GM12891 (cell line): Measurements from ENCODE around the gene DHRS7C.
"Not testable (repeated sequence)": the region's sequence is repeated elsewhere in the genome, so short reads cannot be mapped to it uniquely, and the experiment has no call there.

ENCODE experiments used
- DNase-seq: peaks from one replicate; pipeline ENCODE4 v3.0.0; 2011; ENCODE audit warnings: low spot score; ENCODE audit not compliant: insufficient read length
- FAIRE-seq: peaks from 2 replicates; lab custom pipeline; 2011; peaks lifted over from hg19 to GRCh38; lab: Jason Lieb, UNC
- PAX5 ChIP-seq: IDR thresholded peaks from 2 replicates; pipeline ENCODE4 v1.6.1; 2011; ENCODE audit warnings: low read length, moderate library complexity, mild to moderate bottlenecking; ENCODE audit not compliant: insufficient read depth, severe bottlenecking
- POLR2A ChIP-seq: IDR thresholded peaks from 2 replicates; pipeline ENCODE4 v1.6.1; 2011; ENCODE audit warnings: low read depth, low read length, control low read depth
- POLR2AphosphoS5 ChIP-seq: IDR thresholded peaks from 2 replicates; pipeline ENCODE4 v1.6.1; 2011; ENCODE audit warnings: low read depth, low read length, control low read depth
- POU2F2 ChIP-seq: IDR thresholded peaks from 2 replicates; pipeline ENCODE4 v1.6.1; 2011; ENCODE audit warnings: low read depth, mild to moderate bottlenecking, control low read depth, low read length, moderate library complexity
- SPI1 ChIP-seq: IDR thresholded peaks from 2 replicates; pipeline ENCODE4 v1.6.1; 2011; ENCODE audit warnings: low read depth, low read length, control low read depth
- TAF1 ChIP-seq: IDR thresholded peaks from 2 replicates; pipeline ENCODE4 v1.6.1; 2011; ENCODE audit warnings: low read depth, low read length, control low read depth

DHRS7C gene

GRCh38 chr17:9798008-9798407, 6.6 kb upstream of the DHRS7C start:
- DNase-seq (no peak), FAIRE-seq (no peak)
- TF ChIP-seq PAX5 (no peak), POLR2AphosphoS5 (no peak), TAF1 (no peak), POU2F2 (no peak), SPI1 (no peak), POLR2A (no peak)

GRCh38 chr17:9792181-9792840, 919 bp upstream of the DHRS7C start:
- FAIRE-seq (no peak), DNase-seq (no peak)
- TF ChIP-seq TAF1 (no peak), PAX5 (no peak), POU2F2 (no peak), POLR2AphosphoS5 (no peak)

- DNase-seq = no peak
- TF ChIP-seq TAF1 (no peak), SPI1 (no peak), POU2F2 (no peak), POLR2AphosphoS5 (no peak), POLR2A (no peak), PAX5 (no peak)
- FAIRE-seq = no peak
Observed at GRCh38 chr17:9790316-9790715, 1.1 kb downstream of the DHRS7C start.

- DNase-seq = no peak
- no peak for FAIRE-seq
Observed at GRCh38 chr17:9788601-9789000, 2.8 kb downstream of the DHRS7C start.

GRCh38 chr17:9784544-9784943, 6.8 kb downstream of the DHRS7C start:
- FAIRE-seq (no peak), DNase-seq (no peak)
- TF ChIP-seq SPI1 (no peak), POU2F2 (no peak), POLR2AphosphoS5 (no peak), POLR2A (no peak), TAF1 (no peak), PAX5 (no peak)

More at GRCh38 chr17:9788601-9789000, 2.8 kb downstream of the DHRS7C start:
- no peak for TF ChIP-seq TAF1
- TF ChIP-seq POU2F2 = no peak

GRCh38 chr17:9783465-9783864, 7.9 kb downstream of the DHRS7C start:
- not testable (repeated sequence) for DNase-seq, FAIRE-seq

- no peak for TF ChIP-seq POU2F2
- no peak for TF ChIP-seq POLR2AphosphoS5
- no peak for TF ChIP-seq SPI1
- TF ChIP-seq TAF1 = no peak
- no peak for TF ChIP-seq POLR2A
- FAIRE-seq (no peak), DNase-seq (no peak)
Observed at GRCh38 chr17:9783050-9783449, 8.3 kb downstream of the DHRS7C start.

GRCh38 chr17:9780552-9780951, 10.8 kb downstream of the DHRS7C start:
- FAIRE-seq = no peak
- TF ChIP-seq SPI1 (no peak), POLR2A (no peak), POU2F2 (no peak), PAX5 (no peak), TAF1 (no peak), POLR2AphosphoS5 (no peak)

GRCh38 chr17:9776911-9777310, 14.5 kb downstream of the DHRS7C start:
- FAIRE-seq (no peak), DNase-seq (no peak)
- TF ChIP-seq POU2F2 (no peak), PAX5 (no peak), TAF1 (no peak), POLR2A (no peak)

More at GRCh38 chr17:9780552-9780951, 10.8 kb downstream of the DHRS7C start:
- DNase-seq = no peak

- FAIRE-seq = no peak
Observed at GRCh38 chr17:9772658-9773057, 18.7 kb downstream of the DHRS7C start.

GRCh38 chr17:9771465-9771864, 19.9 kb downstream of the DHRS7C start:
- TF ChIP-seq POU2F2 = no peak
- no peak for TF ChIP-seq POLR2A
- no peak for TF ChIP-seq PAX5
- TF ChIP-seq POLR2AphosphoS5 = no peak
- TF ChIP-seq SPI1 = no peak
- no peak for TF ChIP-seq TAF1
- DNase-seq (no peak), FAIRE-seq (no peak)

More at GRCh38 chr17:9772658-9773057, 18.7 kb downstream of the DHRS7C start:
- no peak for DNase-seq
- TF ChIP-seq POLR2AphosphoS5 (no peak), PAX5 (no peak), SPI1 (no peak), TAF1 (no peak), POLR2A (no peak), POU2F2 (no peak)
